HUDEP-2 (cell line): ENCODE measurements around the gene TYW1.
"Not testable (repeated sequence)": the region's sequence is repeated elsewhere in the genome, so short reads cannot be mapped to it uniquely, and the experiment has no call there.

ENCODE experiments used
- DNase-seq, 76 experiments: peaks; one replicate each; lab custom pipeline; 2025; ENCODE audit not compliant: unreplicated experiment in 76 of 76; lab: John Stamatoyannopoulos, UW

Gene TYW1

DNA sequence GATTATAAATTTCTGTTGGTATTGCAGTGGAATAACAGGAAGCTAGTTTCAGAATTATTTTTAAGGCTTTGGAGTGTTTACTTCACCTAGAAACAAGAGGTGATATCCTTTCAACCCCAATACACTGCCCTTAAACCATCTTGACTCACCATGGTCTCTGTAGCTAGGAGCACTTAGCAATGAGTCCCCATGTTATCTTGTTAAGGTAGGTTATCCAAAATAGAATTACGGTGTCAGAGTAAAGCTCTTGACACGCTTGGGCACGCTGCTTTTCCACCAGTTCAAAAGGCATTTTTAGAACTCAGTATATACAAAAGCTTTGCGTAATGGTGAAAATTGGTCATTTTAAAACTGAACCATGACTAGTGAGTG lies 46.9 kb downstream of the TYW1 start:
- DNase-seq: not testable (repeated sequence)

GRCh38 chr7:67045496-67045995 lies 48.9 kb downstream of the TYW1 start:
- DNase-seq: no peak

DNA sequence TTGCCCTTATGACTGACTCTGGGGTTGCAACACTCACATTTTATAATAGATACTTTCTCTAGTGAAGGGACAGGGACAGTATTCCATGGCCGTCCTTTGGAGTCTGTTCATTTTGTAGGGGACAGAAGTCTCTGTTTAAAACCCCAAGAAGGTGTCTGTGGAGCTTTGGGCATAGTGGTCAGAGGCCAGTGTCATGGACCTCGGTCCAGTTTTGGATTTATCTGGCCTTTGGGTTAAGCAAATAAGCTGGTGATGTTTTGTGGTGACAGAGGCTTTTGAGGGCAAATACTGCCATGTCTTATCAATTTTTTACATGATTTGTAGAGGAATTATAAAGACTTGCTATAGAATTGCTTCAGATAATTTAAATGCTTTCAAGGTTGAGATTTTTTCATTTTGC lies 50.2 kb downstream of the TYW1 start:
- DNase-seq: not testable (repeated sequence)

- not testable (repeated sequence) for DNase-seq
Measured at GRCh38 chr7:67049908-67050307, 53.3 kb downstream of the TYW1 start.

- DNase-seq: not testable (repeated sequence)
Measured at GRCh38 chr7:67052161-67052560, 55.5 kb downstream of the TYW1 start.

GRCh38 chr7:67056683-67057082 lies 60.0 kb downstream of the TYW1 start:
- no peak for DNase-seq

GRCh38 chr7:67061321-67061720 lies 64.7 kb downstream of the TYW1 start:
- not testable (repeated sequence) for DNase-seq

- not testable (repeated sequence) for DNase-seq
Measured at GRCh38 chr7:67062802-67063201, 66.2 kb downstream of the TYW1 start.

DNA sequence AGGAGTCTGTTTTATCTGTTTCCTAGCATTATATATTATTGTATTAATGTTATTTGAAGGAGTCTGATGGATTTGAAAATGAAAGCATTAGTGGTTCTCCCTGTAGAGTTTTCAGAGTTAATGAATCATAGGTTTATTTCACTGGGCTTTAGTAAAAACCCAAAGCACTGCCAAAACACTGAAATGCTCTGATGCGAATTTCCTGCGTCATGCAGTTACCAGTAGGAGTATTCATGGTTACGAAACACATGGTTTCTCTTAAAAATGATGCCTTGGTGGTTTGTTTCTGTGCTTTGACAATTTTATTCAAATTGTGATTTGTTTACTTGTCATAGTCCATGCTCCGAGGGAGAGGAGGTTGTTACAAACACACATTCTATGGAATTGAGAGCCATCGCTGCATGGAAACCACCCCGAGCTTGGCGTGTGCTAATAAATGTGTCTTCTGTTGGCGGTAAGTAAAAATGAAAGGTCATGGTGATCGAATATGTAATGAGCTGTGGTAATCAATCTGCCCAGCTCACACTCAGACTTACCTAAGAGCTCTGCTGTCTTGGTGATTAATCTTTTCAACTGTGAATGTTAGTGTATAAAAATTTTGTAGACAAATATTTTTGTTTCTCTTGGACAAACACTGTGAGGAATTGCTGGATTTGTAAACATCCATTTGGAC lies 70.5 kb downstream of the TYW1 start:
- DNase-seq: not testable (repeated sequence)

GRCh38 chr7:67076120-67076519 lies 79.5 kb downstream of the TYW1 start:
- DNase-seq: not testable (repeated sequence)

DNA sequence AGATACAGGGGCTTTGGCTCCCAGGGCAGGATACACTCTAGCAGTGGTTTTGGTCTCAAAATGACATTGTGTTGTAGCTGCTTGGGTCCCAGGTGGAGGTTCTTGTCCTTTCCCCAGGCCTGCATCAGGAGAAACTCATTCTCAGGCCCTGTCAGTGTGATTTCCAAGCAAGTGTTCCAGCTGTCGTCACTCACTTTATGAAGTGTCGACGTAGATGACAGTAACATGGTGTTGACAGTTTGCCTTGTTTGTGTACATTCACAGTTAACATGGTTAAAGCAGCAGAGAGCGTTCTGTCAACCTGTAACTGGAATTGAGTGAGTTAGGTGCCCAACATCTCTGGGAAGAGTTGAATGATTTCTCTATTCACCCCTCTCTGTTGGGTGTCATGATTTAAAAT lies 86.2 kb downstream of the TYW1 start:
- not testable (repeated sequence) for DNase-seq

DNA sequence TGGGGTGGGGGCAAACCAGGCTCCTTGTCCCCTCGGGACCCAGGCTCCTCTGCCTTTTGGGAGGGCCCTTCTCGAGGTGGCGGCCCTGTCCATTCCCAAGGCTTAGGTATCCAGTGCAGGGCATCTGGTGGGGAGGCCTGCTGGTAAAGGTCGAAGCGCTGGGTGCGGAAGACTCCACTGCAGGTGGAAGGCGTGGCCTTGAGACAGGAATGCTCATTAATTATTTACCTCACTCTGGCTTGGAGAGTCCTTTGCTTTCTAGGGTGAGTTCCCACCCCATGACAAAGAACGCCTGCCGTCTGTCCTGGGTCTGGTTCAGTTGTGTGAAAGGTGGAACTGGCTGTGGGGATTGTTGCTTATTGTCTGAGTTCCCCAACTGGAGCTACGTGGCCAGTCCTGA lies 92.6 kb downstream of the TYW1 start:
- DNase-seq: not testable (repeated sequence)

GRCh38 chr7:67091053-67091452 lies 94.4 kb downstream of the TYW1 start:
- DNase-seq: not testable (repeated sequence)

DNA sequence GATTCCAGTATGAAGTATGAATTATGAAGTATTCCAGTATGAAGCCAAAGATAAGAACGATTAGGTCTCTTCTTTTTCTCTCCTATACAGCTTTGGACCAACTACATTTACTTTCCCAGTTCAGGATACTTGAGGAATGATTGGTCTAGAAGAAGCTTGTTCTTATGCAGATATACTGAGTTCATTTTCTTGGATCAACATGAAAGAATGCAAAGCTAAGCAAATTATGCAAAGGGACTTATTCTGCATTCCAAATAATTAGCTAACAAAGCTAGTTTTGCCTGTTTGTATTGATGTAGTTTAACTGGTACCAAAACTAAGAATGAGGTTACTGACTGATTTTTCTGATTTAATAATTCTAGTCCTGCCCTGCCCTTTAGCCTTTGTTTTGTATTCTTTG lies 101.4 kb downstream of the TYW1 start:
- not testable (repeated sequence) for DNase-seq

DNA sequence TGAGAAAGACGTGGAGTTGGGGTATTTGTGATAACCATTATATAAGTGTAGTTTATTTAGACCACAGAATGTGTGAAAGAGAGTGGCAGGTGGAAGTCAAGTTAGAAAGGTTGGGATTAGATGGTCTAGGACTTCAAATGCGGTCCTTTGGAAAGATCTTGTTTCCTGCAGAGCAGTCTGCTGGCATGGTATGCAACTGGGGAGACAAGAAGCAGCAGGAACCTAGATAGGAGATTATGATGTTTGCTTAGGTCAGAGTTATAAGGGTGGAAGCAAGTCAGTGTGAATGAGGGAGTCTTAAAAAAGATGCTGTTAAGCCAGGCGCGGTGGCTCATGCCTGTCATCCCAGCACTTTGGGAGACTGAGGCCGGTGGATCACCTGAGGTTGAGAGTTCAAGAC lies 102.8 kb downstream of the TYW1 start:
- DNase-seq: not testable (repeated sequence)

- not testable (repeated sequence) for DNase-seq
Measured at GRCh38 chr7:67100038-67100437, 103.4 kb downstream of the TYW1 start.

GRCh38 chr7:67100956-67101361 lies 104.3 kb downstream of the TYW1 start:
- peak in 49 of 76 experiments; percentile 2 to 72 (median 24) for DNase-seq

GRCh38 chr7:67104937-67105336 lies 108.3 kb downstream of the TYW1 start:
- not testable (repeated sequence) for DNase-seq

DNA sequence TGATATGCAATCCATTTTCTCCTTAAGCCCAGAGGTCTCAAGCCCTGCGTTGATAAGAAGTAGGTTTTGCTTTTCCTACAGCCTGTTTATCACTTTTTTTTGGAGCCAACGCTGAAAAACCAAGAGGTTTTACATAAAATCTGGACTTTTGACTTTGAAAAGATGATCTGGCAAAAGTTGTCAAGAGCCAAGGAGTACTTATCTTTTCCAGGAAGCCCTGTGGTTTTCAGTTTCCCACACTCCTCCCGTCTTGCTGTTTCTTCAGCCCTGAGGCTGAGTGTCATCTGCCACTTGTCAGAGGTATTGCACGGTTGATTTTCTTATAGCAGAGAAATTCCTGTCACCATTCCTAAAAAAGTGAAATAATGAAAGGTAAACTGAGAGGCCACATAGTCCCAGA lies 108.7 kb downstream of the TYW1 start:
- peak in 31 of 76 experiments; percentile 1 to 54 (median 18) for DNase-seq

GRCh38 chr7:67106255-67106654 lies 109.6 kb downstream of the TYW1 start:
- not testable (repeated sequence) for DNase-seq

DNA sequence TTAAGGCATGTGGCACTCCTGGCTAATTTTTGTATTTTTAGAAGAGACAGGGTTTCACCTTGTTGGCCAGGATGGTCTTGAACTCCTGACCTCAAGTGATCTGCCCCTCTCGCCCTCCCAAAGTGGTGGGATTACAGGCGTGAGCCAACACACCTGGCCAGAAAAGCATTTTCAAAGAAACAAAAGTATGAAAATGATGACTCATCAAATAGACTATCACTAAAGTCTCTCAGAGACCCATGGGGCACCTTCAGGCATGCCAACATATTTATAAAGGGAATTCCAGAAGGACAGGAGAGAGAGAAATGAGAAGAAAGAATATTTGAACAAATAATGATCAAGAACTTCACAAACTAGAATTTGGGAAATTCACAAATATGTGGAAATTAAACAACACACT lies 114.7 kb downstream of the TYW1 start:
- DNase-seq: not testable (repeated sequence)

DNA sequence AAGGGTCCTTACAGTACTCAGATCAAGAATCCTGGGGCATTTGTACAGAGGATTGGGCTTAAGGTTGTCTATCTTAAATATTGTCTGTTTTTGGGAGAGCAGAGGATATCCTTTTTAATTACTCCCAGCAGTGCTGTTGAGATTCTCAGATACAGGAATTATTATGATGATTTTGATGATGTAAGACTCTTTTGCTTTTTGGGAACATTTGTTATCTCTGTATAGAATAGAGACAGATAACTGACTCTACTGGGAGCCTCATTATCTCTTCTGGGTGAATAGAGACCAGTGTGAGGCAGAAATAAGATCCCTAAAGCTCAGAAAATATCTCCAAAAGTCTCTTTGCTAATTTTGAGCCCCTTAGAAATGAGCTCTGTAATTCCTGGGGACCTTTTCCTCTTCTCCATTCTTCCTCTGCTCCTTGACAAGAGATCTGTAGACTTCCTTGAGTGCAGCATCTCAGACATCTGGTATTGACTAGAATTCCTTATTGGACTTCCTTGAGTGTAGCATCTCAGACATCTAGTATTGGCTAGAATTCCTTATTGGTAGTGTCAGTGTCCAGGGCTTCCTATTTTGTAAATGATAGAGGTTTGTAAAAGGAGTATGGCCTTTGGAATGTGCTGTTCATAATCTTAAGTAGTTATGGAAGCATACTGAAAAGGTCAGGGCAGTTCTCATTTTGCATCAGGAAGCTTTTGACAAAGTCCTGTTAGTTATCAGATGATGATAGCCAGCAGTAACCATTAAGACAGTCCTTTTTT lies 118.0 kb downstream of the TYW1 start:
- DNase-seq: not testable (repeated sequence)
